ENCODE results near the gene FBXL16. TPM values are rescaled to one million over a fixed set of nuclear protein-coding genes. Genes with fewer than 3 reads are reported as not detected.

The FBXL16 gene
- total and polyA plus RNA-seq, 2 of the 13 experiments (the other 11 are each of a cell fraction or from before 2014, with no cell fraction given): 0.22 to 2.0 TPM

DNA sequence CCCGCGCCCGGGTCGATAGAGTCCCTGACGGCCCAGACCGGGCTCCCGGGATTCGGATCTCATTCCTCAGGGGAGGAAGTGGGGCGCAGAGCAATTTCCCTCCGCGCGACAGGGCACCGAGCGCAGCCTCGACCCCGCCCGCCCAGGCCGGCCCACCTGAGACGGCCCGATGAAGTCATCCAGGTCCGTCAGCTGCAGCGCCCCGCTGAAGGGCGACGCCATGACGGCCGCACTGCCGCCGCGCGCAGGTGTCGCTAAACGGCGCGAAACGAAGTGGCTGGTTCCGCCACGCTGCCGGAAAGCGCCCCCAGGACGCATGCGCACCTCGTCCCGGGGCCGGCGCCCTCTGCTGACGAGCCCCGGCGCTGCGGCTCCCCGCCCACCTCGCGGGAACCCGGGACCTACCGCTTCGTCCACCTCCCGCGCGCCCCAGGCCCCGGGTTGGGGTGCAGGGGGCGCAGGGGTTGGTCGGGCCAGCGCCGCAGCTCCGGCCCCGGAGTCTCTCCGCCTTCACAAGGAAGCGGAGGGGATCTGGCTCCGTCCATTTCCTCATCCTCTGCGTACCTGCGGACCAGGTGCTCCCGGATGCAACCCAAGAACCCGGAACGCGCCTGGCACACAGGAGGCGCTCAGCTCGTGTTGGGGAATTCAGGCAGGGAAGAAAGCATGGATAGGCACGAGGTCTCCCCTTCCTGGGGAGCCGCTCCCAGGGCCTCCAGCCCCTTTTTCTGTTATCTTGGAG lies 35.3 kb upstream of the FBXL16 start, which contains the start of gene CIAO3 (continued):
- TF ChIP-seq, protein P1, sequence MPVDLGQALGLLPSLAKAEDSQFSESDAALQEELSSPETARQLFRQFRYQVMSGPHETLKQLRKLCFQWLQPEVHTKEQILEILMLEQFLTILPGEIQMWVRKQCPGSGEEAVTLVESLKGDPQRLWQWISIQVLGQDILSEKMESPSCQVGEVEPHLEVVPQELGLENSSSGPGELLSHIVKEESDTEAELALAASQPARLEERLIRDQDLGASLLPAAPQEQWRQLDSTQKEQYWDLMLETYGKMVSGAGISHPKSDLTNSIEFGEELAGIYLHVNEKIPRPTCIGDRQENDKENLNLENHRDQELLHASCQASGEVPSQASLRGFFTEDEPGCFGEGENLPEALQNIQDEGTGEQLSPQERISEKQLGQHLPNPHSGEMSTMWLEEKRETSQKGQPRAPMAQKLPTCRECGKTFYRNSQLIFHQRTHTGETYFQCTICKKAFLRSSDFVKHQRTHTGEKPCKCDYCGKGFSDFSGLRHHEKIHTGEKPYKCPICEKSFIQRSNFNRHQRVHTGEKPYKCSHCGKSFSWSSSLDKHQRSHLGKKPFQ (CRISPR knock-in tag; IDR thresholded peaks at IDR 0.05; ENCODE audit: insufficient replicate concordance): peak; percentile 18
- TF ChIP-seq ZSCAN12 (CRISPR knock-in tag; IDR thresholded peaks at IDR 0.05) (no peak), ZNF737 (CRISPR knock-in tag; IDR thresholded peaks at IDR 0.05; ENCODE audit: borderline replicate concordance) (no peak), SSRP1 (CRISPR knock-in tag; IDR thresholded peaks at IDR 0.05) (no peak), CEBPB (IDR thresholded peaks at IDR 0.05; ENCODE audit: borderline replicate concordance, low read depth, low read length) (no peak), ZNF564 (CRISPR knock-in tag; IDR thresholded peaks at IDR 0.05) (peak; percentile 60; the same call in 1 of the 2 replicates), ZNF746 (CRISPR knock-in tag; IDR thresholded peaks at IDR 0.05) (no peak), TEAD3 (CRISPR knock-in tag; optimal IDR thresholded peaks at IDR 0.05; ENCODE audit: borderline replicate concordance) (peak; percentile 65), HOXA9 (CRISPR knock-in tag; IDR thresholded peaks at IDR 0.05; ENCODE audit: borderline replicate concordance) (peak; percentile 67; the same call in 1 of the 2 replicates), PITX1 (CRISPR knock-in tag; IDR thresholded peaks at IDR 0.05) (no peak), RFXANK (CRISPR knock-in tag; IDR thresholded peaks at IDR 0.05) (no peak), ZNF557 (CRISPR knock-in tag; IDR thresholded peaks at IDR 0.05) (no peak), ZNF569 (CRISPR knock-in tag; IDR thresholded peaks at IDR 0.05; ENCODE audit: borderline replicate concordance) (no peak), DPF2 (CRISPR knock-in tag; IDR thresholded peaks at IDR 0.05; ENCODE audit: borderline replicate concordance, low read depth) (no peak), KAT8 (CRISPR knock-in tag; IDR thresholded peaks at IDR 0.05) (peak; percentile 95), ZNF572 (CRISPR knock-in tag; IDR thresholded peaks at IDR 0.05) (no peak), ZNF343 (CRISPR knock-in tag; IDR thresholded peaks at IDR 0.05) (peak; percentile 47; the same call in 1 of the 2 replicates), ZNF550 (CRISPR knock-in tag; IDR thresholded peaks at IDR 0.05; ENCODE audit: borderline replicate concordance) (peak; percentile 91; the same call in 1 of the 2 replicates)
- TF ChIP-seq, protein P2, sequence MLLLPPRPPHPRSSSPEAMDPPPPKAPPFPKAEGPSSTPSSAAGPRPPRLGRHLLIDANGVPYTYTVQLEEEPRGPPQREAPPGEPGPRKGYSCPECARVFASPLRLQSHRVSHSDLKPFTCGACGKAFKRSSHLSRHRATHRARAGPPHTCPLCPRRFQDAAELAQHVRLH (CRISPR knock-in tag; IDR thresholded peaks at IDR 0.05; ENCODE audit: borderline replicate concordance, low read depth): peak; percentile 59; the same call in 1 of the 2 replicates
- TF ChIP-seq, protein P3, sequence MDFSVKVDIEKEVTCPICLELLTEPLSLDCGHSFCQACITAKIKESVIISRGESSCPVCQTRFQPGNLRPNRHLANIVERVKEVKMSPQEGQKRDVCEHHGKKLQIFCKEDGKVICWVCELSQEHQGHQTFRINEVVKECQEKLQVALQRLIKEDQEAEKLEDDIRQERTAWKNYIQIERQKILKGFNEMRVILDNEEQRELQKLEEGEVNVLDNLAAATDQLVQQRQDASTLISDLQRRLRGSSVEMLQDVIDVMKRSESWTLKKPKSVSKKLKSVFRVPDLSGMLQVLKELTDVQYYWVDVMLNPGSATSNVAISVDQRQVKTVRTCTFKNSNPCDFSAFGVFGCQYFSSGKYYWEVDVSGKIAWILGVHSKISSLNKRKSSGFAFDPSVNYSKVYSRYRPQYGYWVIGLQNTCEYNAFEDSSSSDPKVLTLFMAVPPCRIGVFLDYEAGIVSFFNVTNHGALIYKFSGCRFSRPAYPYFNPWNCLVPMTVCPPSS (IDR thresholded peaks at IDR 0.05): no peak
- TF ChIP-seq, protein P4, sequence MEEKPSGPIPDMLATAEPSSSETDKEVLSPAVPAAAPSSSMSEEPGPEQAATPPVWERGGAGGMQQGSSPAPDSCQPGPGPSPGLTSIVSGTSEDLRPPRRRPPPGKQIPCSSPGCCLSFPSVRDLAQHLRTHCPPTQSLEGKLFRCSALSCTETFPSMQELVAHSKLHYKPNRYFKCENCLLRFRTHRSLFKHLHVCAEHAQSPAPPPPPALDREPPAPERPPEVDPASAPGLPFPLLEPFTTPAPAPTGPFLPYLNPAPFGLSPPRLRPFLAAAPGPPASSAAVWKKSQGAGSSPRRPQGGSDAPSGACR (CRISPR knock-in tag; IDR thresholded peaks at IDR 0.05): peak; percentile 82
- TF ChIP-seq, protein P5, sequence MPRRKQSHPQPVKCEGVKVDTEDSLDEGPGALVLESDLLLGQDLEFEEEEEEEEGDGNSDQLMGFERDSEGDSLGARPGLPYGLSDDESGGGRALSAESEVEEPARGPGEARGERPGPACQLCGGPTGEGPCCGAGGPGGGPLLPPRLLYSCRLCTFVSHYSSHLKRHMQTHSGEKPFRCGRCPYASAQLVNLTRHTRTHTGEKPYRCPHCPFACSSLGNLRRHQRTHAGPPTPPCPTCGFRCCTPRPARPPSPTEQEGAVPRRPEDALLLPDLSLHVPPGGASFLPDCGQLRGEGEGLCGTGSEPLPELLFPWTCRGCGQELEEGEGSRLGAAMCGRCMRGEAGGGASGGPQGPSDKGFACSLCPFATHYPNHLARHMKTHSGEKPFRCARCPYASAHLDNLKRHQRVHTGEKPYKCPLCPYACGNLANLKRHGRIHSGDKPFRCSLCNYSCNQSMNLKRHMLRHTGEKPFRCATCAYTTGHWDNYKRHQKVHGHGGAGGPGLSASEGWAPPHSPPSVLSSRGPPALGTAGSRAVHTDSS (CRISPR knock-in tag; conservative IDR thresholded peaks at IDR 0.05): no peak
- TF ChIP-seq, protein P6, sequence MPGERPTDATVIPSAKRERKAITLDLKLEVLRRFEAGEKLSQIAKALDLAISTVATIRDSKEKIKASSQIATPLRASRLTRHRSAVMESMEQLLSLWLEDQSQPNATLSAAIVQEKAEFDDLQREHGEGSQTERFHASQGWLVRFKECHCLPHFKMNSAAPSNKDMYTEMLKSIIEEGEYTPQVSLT (CRISPR knock-in tag; IDR thresholded peaks at IDR 0.05; ENCODE audit: borderline replicate concordance, low read depth): no peak
